Mesenchymal stem cell (in vitro differentiated cells and primary cell): ENCODE data around the gene FBLN7.
"Not testable (repeated sequence)": the region's sequence is repeated elsewhere in the genome, so short reads cannot be mapped to it uniquely, and the experiment has no call there.

ENCODE experiments used
- DNase-seq: peaks from one replicate; pipeline ENCODE4 v3.0.0-alpha.2; 2013
- H2AFZ ChIP-seq: one replicate; pipeline ENCODE4 v1.6.1; 2013; ENCODE audit warnings: low read depth, mild to moderate bottlenecking, control low read depth, inconsistent platforms, low read length, moderate library complexity
- H2AK5ac ChIP-seq: 2 replicates; pipeline ENCODE4 v1.6.1; 2013; ENCODE audit warnings: low read length, moderate library complexity, mild to moderate bottlenecking, inconsistent platforms; ENCODE audit not compliant: severe bottlenecking
- H2BK120ac ChIP-seq: one replicate; pipeline ENCODE4 v1.6.1; 2013; ENCODE audit warnings: low read depth, mild to moderate bottlenecking, inconsistent platforms, low read length, moderate library complexity
- H2BK12ac ChIP-seq, 2 experiments: one replicate each; pipeline ENCODE4 v1.6.1; 2013; ENCODE audit warnings: inconsistent platforms in 2 of 2, low read length in 2 of 2, mild to moderate bottlenecking in 2 of 2, moderate library complexity in 2 of 2, control low read depth in 1 of 2
- H2BK15ac ChIP-seq: one replicate; pipeline ENCODE4 v1.6.1; 2013; ENCODE audit warnings: mild to moderate bottlenecking, low read depth, inconsistent platforms; ENCODE audit not compliant: poor library complexity, severe bottlenecking
- H2BK5ac ChIP-seq: 2 replicates; pipeline ENCODE4 v1.6.1; 2013; ENCODE audit warnings: low read depth, mild to moderate bottlenecking, low read length, control low read depth, inconsistent platforms; ENCODE audit not compliant: poor library complexity, severe bottlenecking
- H3K14ac ChIP-seq, 2 experiments: one replicate each; pipeline ENCODE4 v1.6.1; 2013; ENCODE audit warnings: inconsistent platforms in 2 of 2, low read length in 2 of 2, control low read depth in 1 of 2, mild to moderate bottlenecking in 1 of 2, moderate library complexity in 1 of 2
- H3K18ac ChIP-seq, 2 experiments: one replicate each; pipeline ENCODE4 v1.6.1; 2013; ENCODE audit warnings: inconsistent platforms in 2 of 2, low read length in 2 of 2, control low read depth in 1 of 2, low read depth in 1 of 2, mild to moderate bottlenecking in 1 of 2
- H3K23ac ChIP-seq, 2 experiments: one replicate each; pipeline ENCODE4 v1.6.1; 2013; ENCODE audit warnings: inconsistent platforms in 2 of 2, low read length in 2 of 2, mild to moderate bottlenecking in 2 of 2, moderate library complexity in 2 of 2, control low read depth in 1 of 2
- H3K27ac ChIP-seq: 2 replicates; pipeline ENCODE4 v1.5.1; 2013; ENCODE audit warnings: mild to moderate bottlenecking, moderate library complexity, low read length, control low read depth, inconsistent platforms; ENCODE audit not compliant: poor library complexity, severe bottlenecking
- H3K27me3 ChIP-seq, 2 experiments: 2 replicates each; pipeline versions ENCODE4 v1.6.1 to v1.7.0; 2013; ENCODE audit warnings: low read length in 2 of 2, mild to moderate bottlenecking in 2 of 2, moderate library complexity in 2 of 2, control low read depth in 1 of 2, inconsistent platforms in 1 of 2; ENCODE audit not compliant: control insufficient read depth in 1 of 2, insufficient read depth in 1 of 2
- H3K36me3 ChIP-seq, 2 experiments: 2 replicates each; pipeline versions ENCODE4 v1.6.1 to v1.7.0; 2013; ENCODE audit warnings: low read length in 2 of 2, control low read depth in 1 of 2, inconsistent platforms in 1 of 2, low read depth in 1 of 2, mild to moderate bottlenecking in 1 of 2; ENCODE audit not compliant: insufficient read depth in 2 of 2, control insufficient read depth in 1 of 2
- H3K4ac ChIP-seq, 2 experiments: one replicate each; pipeline ENCODE4 v1.6.1; 2013; ENCODE audit warnings: inconsistent platforms in 2 of 2, low read length in 2 of 2, mild to moderate bottlenecking in 2 of 2, moderate library complexity in 2 of 2, control low read depth in 1 of 2, low read depth in 1 of 2
- H3K4me1 ChIP-seq: 2 replicates; pipeline ENCODE4 v1.6.1; 2013; ENCODE audit warnings: low read depth, low read length, control low read depth; ENCODE audit not compliant: control insufficient read depth, insufficient read depth
- H3K4me2 ChIP-seq: 2 replicates; pipeline ENCODE4 v1.6.1; 2013; ENCODE audit warnings: low read length, mild to moderate bottlenecking, inconsistent platforms; ENCODE audit not compliant: poor library complexity, severe bottlenecking
- H3K4me3 ChIP-seq, 2 experiments: 2 replicates each; pipeline versions ENCODE4 v1.5.1 to v1.7.0; 2013; ENCODE audit warnings: low read length in 2 of 2, mild to moderate bottlenecking in 2 of 2, control low read depth in 1 of 2, low read depth in 1 of 2; ENCODE audit not compliant: insufficient read depth in 1 of 2
- H3K79me1 ChIP-seq: replicated peaks from 2 replicates; pipeline ENCODE4 v1.6.1; 2013; ENCODE audit warnings: mild to moderate bottlenecking, control low read depth, low read length, inconsistent platforms; ENCODE audit not compliant: poor library complexity, severe bottlenecking
- H3K9ac ChIP-seq: 2 replicates; pipeline ENCODE4 v1.7.0; 2013; ENCODE audit warnings: mild to moderate bottlenecking, low read length, moderate library complexity
- H3K9me3 ChIP-seq: 2 replicates; pipeline ENCODE4 v1.7.0; 2013; ENCODE audit warnings: mild to moderate bottlenecking, low read length; ENCODE audit not compliant: control insufficient read depth
- H4K8ac ChIP-seq: one replicate; pipeline ENCODE4 v1.6.1; 2013; ENCODE audit warnings: inconsistent platforms, mild to moderate bottlenecking, low read length, moderate library complexity
- H4K91ac ChIP-seq: one replicate; pipeline ENCODE4 v1.6.1; 2013; ENCODE audit warnings: mild to moderate bottlenecking, low read length, inconsistent platforms
- WGBS: methylation state at CpG from one replicate; pipeline ENCODE4 v1.1.7; 2013; ENCODE audit warnings: mixed read lengths; 5-methylcytosine and 5-hydroxymethylcytosine counted together

The FBLN7 gene

GRCh38 chr2:112110966-112111365 is 27.2 kb upstream of the FBLN7 start:
- Histone ChIP-seq H2AK5ac (no peak overlapping the region), H3K27me3 (no peaks in the 10 kb centered on the region), H3K4me3 (no peak overlapping the region), H3K4me2 (no peak overlapping the region), H2BK5ac (no peak overlapping the region), H3K79me1 (peaks cover 6% of the 10 kb centered on the region), H4K8ac (no peak overlapping the region), H3K9ac (no peak overlapping the region), H3K27ac (no peak overlapping the region), H3K4ac (no peak overlapping the region), H3K36me3 (peaks cover 13 to 76% of the 10 kb centered on the region in 2 experiments), H3K23ac (no peak overlapping the region), H3K14ac (no peak overlapping the region), H2BK12ac (no peak overlapping the region), H3K4me1 (no peaks in the 10 kb centered on the region), H3K9me3 (peaks cover 26% of the 10 kb centered on the region), H2BK120ac (no peak overlapping the region), H4K91ac (no peak overlapping the region), H2BK15ac (no peak overlapping the region), H2AFZ (no peak overlapping the region), H3K18ac (no peak overlapping the region)
- WGBS: 100% methylated on average over 1 of the region's 1 CpG
- no peak for DNase-seq

- not testable (repeated sequence) for H3K4ac ChIP-seq, H2BK5ac ChIP-seq, H3K9ac ChIP-seq, H2AFZ ChIP-seq, H3K4me2 ChIP-seq, H3K4me1 ChIP-seq, H4K8ac ChIP-seq, H3K4me3 ChIP-seq, H3K27ac ChIP-seq, H3K14ac ChIP-seq, H2BK15ac ChIP-seq, H3K18ac ChIP-seq, H2BK120ac ChIP-seq, H3K79me1 ChIP-seq, H3K27me3 ChIP-seq, DNase-seq, H2AK5ac ChIP-seq, H2BK12ac ChIP-seq, H3K23ac ChIP-seq, H4K91ac ChIP-seq
- 96% methylated on average over 4 of the region's 4 CpGs for WGBS
- H3K36me3 ChIP-seq: peaks cover 17 to 77% of the 10 kb centered on the region in 2 experiments
- H3K9me3 ChIP-seq: peaks cover 19% of the 10 kb centered on the region
Observed at GRCh38 chr2:112113354-112113753, 24.8 kb upstream of the FBLN7 start.

- Histone ChIP-seq H3K9ac (no peak overlapping the region), H2BK120ac (no peak overlapping the region), H3K79me1 (peaks cover 5% of the 10 kb centered on the region), H3K4me2 (no peak overlapping the region), H4K91ac (no peak overlapping the region), H3K27ac (no peak overlapping the region), H2BK15ac (no peak overlapping the region), H2AFZ (no peak overlapping the region), H3K4ac (no peak overlapping the region), H3K23ac (no peak overlapping the region), H3K9me3 (no peaks in the 10 kb centered on the region), H3K14ac (no peak overlapping the region), H4K8ac (no peak overlapping the region), H2BK12ac (no peak overlapping the region), H3K36me3 (peaks cover 10 to 40% of the 10 kb centered on the region in 2 experiments), H2AK5ac (no peak overlapping the region), H3K4me1 (no peaks in the 10 kb centered on the region), H3K18ac (no peak overlapping the region), H3K27me3 (no peaks in the 10 kb centered on the region), H3K4me3 (no peak overlapping the region), H2BK5ac (no peak overlapping the region)
- 93% methylated on average over 4 of the region's 4 CpGs for WGBS
- no peak for DNase-seq
Observed at GRCh38 chr2:112118148-112118547, 20.0 kb upstream of the FBLN7 start.

DNA sequence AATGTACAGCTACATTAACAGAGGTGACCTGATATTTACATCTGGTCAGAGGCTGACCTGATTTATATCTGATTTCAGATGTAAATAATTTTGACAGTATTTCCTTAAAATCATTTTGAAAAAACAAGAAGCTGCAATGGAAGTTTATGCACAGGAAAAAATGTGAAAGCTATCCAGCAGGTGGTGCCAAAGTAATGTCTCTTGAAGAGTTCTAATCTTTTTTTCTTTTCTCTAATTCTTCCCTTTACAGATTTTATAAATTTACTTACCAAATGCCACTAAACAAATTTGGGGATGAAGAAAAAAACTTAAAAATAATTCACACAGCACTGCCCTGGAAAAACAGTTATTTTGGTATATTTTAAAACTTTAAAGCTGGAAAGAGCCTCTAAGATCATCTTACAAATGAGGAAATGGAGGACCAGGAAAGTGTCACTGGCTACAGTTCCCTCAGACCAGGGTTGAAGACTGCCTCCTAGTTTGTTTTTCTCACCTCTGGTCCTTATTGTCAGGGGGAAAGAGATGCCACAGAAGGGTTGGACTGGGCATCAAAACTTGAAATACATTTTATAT is 16.4 kb upstream of the FBLN7 start:
- no peaks in the 10 kb centered on the region for H3K9me3 ChIP-seq
- no peak overlapping the region for H3K4ac ChIP-seq
- no peak overlapping the region for H3K18ac ChIP-seq
- H3K14ac ChIP-seq: no peak overlapping the region
- peak; percentile 58 for DNase-seq
- no peak overlapping the region for H2BK15ac ChIP-seq
- no peak overlapping the region for H3K23ac ChIP-seq
- no peak overlapping the region for H2AFZ ChIP-seq
- no peaks in the 10 kb centered on the region for H3K4me1 ChIP-seq
- H2BK12ac ChIP-seq: no peak overlapping the region
- H2BK5ac ChIP-seq: no peak overlapping the region
- H4K91ac ChIP-seq: no peak overlapping the region
- H3K36me3 ChIP-seq: peaks cover 11 to 27% of the 10 kb centered on the region in 2 experiments
- H3K9ac ChIP-seq: peak overlapping the region; percentile 15
- H3K27me3 ChIP-seq: no peaks in the 10 kb centered on the region
- no peak overlapping the region for H3K4me3 ChIP-seq
- H3K27ac ChIP-seq: no peak overlapping the region
- no peak overlapping the region for H2BK120ac ChIP-seq
- H3K4me2 ChIP-seq: no peak overlapping the region
- H3K79me1 ChIP-seq: peaks cover 3% of the 10 kb centered on the region
- H2AK5ac ChIP-seq: no peak overlapping the region
- H4K8ac ChIP-seq: no peak overlapping the region
